ENCODE measurements around the gene MAML2.

The MAML2 gene

DNA sequence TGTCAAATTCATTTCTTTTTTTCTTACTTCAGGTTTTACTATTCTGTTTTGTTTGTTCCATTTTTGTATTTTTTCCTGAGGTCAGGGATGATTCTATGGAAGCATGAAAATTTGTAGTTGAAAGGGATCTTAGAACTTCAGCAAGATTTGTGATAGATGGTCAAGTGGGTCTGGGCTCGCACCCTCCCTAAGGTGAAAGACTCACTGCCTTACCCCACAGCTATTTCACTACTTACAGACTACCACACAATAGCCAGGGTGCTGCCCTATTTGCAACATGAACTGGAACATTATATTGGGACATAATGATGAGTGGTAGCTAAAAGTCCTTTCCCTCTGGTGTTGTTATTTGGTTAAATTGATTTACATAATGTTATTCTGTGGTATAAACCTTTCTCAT lies 62.6 kb downstream of the MAML2 start:
- H2AK5ac ChIP-seq (ENCODE audit: low read length, severe bottlenecking) = no peak overlapping the region
- H4K8ac ChIP-seq (ENCODE audit: low read length) = no peak overlapping the region
- H2BK120ac ChIP-seq (ENCODE audit: low read depth, low read length) = no peak overlapping the region
- no peak overlapping the region for H3K4me3 ChIP-seq (ENCODE audit: insufficient read depth in 1 of 2, low read depth in 1 of 2, low read length in 2 of 2)
- no peak overlapping the region for H2AFZ ChIP-seq (ENCODE audit: low read depth, low read length)
- no peaks in the 10 kb centered on the region for H3K9me3 ChIP-seq (ENCODE audit: control insufficient read depth, low read length)
- H3K27me3 ChIP-seq (ENCODE audit: control insufficient read depth in 1 of 2, insufficient read depth in 1 of 2, low read length in 2 of 2) = no peaks in the 10 kb centered on the region
- peaks cover 21% of the 10 kb centered on the region for H3K79me1 ChIP-seq (replicated peaks; ENCODE audit: low read length, poor library complexity, severe bottlenecking)
- H3K9ac ChIP-seq (ENCODE audit: low read length) = peak overlapping the region; percentile 7
- H4K91ac ChIP-seq (ENCODE audit: low read length) = no peak overlapping the region
- H3K4me1 ChIP-seq (ENCODE audit: control insufficient read depth, insufficient read depth, low read depth, low read length) = peaks cover 2% of the 10 kb centered on the region
- no peak overlapping the region for H2BK12ac ChIP-seq (ENCODE audit: low read length in 2 of 2)
- H3K4me2 ChIP-seq (ENCODE audit: low read length, poor library complexity, severe bottlenecking) = no peak overlapping the region
- H3K23ac ChIP-seq (ENCODE audit: low read length in 2 of 2) = no peak overlapping the region
- H3K36me3 ChIP-seq (ENCODE audit: control insufficient read depth in 1 of 2, insufficient read depth in 2 of 2, low read depth in 1 of 2, low read length in 2 of 2) = peaks cover 3 to 9% of the 10 kb centered on the region in 2 experiments
- H3K27ac ChIP-seq (ENCODE audit: low read length, poor library complexity, severe bottlenecking) = no peak overlapping the region
- H3K18ac ChIP-seq (ENCODE audit: low read depth in 1 of 2, low read length in 2 of 2) = no peak overlapping the region
- no peak overlapping the region for H3K4ac ChIP-seq (ENCODE audit: low read depth in 1 of 2, low read length in 2 of 2)
- no peak for DNase-seq
- H3K14ac ChIP-seq (ENCODE audit: low read length in 2 of 2) = no peak overlapping the region
- H2BK15ac ChIP-seq (ENCODE audit: low read depth, poor library complexity, severe bottlenecking) = no peak overlapping the region
- WGBS = no CpG with 5 or more reads among the region's 1 CpG
- H2BK5ac ChIP-seq (ENCODE audit: low read depth, low read length, poor library complexity, severe bottlenecking) = no peak overlapping the region

DNA sequence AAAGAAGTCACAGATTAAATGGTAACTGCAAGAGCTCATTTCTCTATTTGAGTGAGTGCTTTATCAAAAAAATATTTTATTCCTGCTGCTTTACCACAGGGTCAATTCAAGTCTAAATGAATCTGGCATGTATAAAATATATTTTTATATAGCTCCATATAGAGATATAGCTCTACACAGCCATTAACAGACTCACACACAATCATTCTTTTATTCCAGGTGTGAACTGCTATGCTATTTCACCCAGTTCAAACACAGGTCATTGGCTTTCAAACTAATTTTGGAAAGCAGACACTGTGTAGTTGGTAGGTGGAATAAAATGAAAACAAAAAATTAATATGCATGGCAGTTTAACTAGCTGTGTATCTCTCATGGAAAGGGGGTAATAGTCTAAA lies 63.1 kb downstream of the MAML2 start:
- peaks cover 20% of the 10 kb centered on the region for H3K79me1 ChIP-seq (replicated peaks; ENCODE audit: low read length, poor library complexity, severe bottlenecking)
- no peak overlapping the region for H2AFZ ChIP-seq (ENCODE audit: low read depth, low read length)
- H3K27ac ChIP-seq (ENCODE audit: low read length, poor library complexity, severe bottlenecking) = no peak overlapping the region
- no peak overlapping the region for H2BK15ac ChIP-seq (ENCODE audit: low read depth, poor library complexity, severe bottlenecking)
- H3K9ac ChIP-seq (ENCODE audit: low read length) = peak overlapping the region; percentile 7
- no peak overlapping the region for H3K14ac ChIP-seq (ENCODE audit: low read length in 2 of 2)
- no peak overlapping the region for H3K18ac ChIP-seq (ENCODE audit: low read depth in 1 of 2, low read length in 2 of 2)
- H3K4ac ChIP-seq (ENCODE audit: low read depth in 1 of 2, low read length in 2 of 2) = no peak overlapping the region
- H3K27me3 ChIP-seq (ENCODE audit: control insufficient read depth in 1 of 2, insufficient read depth in 1 of 2, low read length in 2 of 2) = no peaks in the 10 kb centered on the region
- H3K23ac ChIP-seq (ENCODE audit: low read length in 2 of 2) = no peak overlapping the region
- no peak overlapping the region for H4K8ac ChIP-seq (ENCODE audit: low read length)
- H3K36me3 ChIP-seq (ENCODE audit: control insufficient read depth in 1 of 2, insufficient read depth in 2 of 2, low read depth in 1 of 2, low read length in 2 of 2) = peaks cover 3 to 9% of the 10 kb centered on the region in 2 experiments
- peaks cover 2% of the 10 kb centered on the region for H3K4me1 ChIP-seq (ENCODE audit: control insufficient read depth, insufficient read depth, low read depth, low read length)
- H3K9me3 ChIP-seq (ENCODE audit: control insufficient read depth, low read length) = no peaks in the 10 kb centered on the region
- H2AK5ac ChIP-seq (ENCODE audit: low read length, severe bottlenecking) = no peak overlapping the region
- no peak overlapping the region for H2BK12ac ChIP-seq (ENCODE audit: low read length in 2 of 2)
- no peak overlapping the region for H2BK120ac ChIP-seq (ENCODE audit: low read depth, low read length)
- H4K91ac ChIP-seq (ENCODE audit: low read length) = no peak overlapping the region
- H3K4me2 ChIP-seq (ENCODE audit: low read length, poor library complexity, severe bottlenecking) = no peak overlapping the region
- no peak overlapping the region for H2BK5ac ChIP-seq (ENCODE audit: low read depth, low read length, poor library complexity, severe bottlenecking)
- H3K4me3 ChIP-seq (ENCODE audit: insufficient read depth in 1 of 2, low read depth in 1 of 2, low read length in 2 of 2) = no peak overlapping the region
- no peak for DNase-seq

DNA sequence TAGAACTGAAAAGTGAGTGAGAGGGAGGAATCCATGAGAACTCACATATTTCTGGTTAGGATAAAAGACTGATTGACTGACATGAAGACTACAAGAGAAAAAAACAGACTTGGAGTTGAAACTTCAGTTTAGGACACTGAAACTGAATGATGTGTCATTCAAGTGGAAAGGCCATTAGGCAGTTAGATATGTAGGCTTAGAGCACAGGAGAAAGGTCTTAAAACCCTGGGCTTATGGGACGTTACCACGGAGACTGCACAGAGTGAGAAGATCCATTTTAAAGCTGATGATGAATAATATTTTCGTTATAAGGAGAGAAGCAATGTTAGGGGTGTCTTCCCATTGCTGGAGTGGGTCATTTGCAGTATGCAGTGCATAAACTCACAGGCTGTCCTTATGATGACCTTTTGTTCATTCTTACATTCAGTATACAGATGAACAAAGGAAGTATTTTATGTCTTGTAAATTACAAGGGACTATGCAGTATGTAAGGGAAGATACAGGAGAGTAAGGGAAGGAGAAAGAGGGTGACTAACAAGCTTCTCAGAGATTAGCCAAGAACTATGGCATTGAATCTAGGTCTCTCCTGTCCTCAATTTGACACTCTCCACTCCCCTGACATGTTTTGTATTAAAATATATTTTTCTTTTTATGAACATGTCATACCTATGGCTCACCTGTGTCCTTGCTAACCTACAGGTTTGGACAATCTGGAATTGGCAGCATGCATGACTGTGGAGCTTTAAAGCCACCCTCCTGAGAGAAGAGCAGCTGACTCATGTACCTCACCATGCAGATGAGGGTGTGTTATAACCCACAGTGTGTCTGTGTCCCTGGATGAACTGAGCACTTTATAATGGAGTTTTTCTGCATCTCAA lies 63.7 kb downstream of the MAML2 start:
- peaks cover 19% of the 10 kb centered on the region for H3K79me1 ChIP-seq (replicated peaks; ENCODE audit: low read length, poor library complexity, severe bottlenecking)
- H3K23ac ChIP-seq (ENCODE audit: low read length in 2 of 2) = no peak overlapping the region
- no peak overlapping the region for H4K8ac ChIP-seq (ENCODE audit: low read length)
- H3K18ac ChIP-seq (ENCODE audit: low read depth in 1 of 2, low read length in 2 of 2) = peak overlapping the region in 1 of 2 experiments; percentile 78
- H2AK5ac ChIP-seq (ENCODE audit: low read length, severe bottlenecking) = no peak overlapping the region
- no peaks in the 10 kb centered on the region for H3K9me3 ChIP-seq (ENCODE audit: control insufficient read depth, low read length)
- no peak overlapping the region for H3K4me3 ChIP-seq (ENCODE audit: insufficient read depth in 1 of 2, low read depth in 1 of 2, low read length in 2 of 2)
- no peak overlapping the region for H2BK15ac ChIP-seq (ENCODE audit: low read depth, poor library complexity, severe bottlenecking)
- peak; percentile 74 for DNase-seq
- peaks cover 3 to 9% of the 10 kb centered on the region in 2 experiments for H3K36me3 ChIP-seq (ENCODE audit: control insufficient read depth in 1 of 2, insufficient read depth in 2 of 2, low read depth in 1 of 2, low read length in 2 of 2)
- no peak overlapping the region for H4K91ac ChIP-seq (ENCODE audit: low read length)
- no peaks in the 10 kb centered on the region for H3K27me3 ChIP-seq (ENCODE audit: control insufficient read depth in 1 of 2, insufficient read depth in 1 of 2, low read length in 2 of 2)
- H2BK5ac ChIP-seq (ENCODE audit: low read depth, low read length, poor library complexity, severe bottlenecking) = no peak overlapping the region
- no peak overlapping the region for H3K14ac ChIP-seq (ENCODE audit: low read length in 2 of 2)
- no peak overlapping the region for H3K4me2 ChIP-seq (ENCODE audit: low read length, poor library complexity, severe bottlenecking)
- 67% methylated on average over 3 of the region's 3 CpGs for WGBS
- no peak overlapping the region for H3K4ac ChIP-seq (ENCODE audit: low read depth in 1 of 2, low read length in 2 of 2)
- H2BK120ac ChIP-seq (ENCODE audit: low read depth, low read length) = no peak overlapping the region
- H2AFZ ChIP-seq (ENCODE audit: low read depth, low read length) = no peak overlapping the region
- no peak overlapping the region for H3K27ac ChIP-seq (ENCODE audit: low read length, poor library complexity, severe bottlenecking)
- H3K4me1 ChIP-seq (ENCODE audit: control insufficient read depth, insufficient read depth, low read depth, low read length) = peaks cover 2% of the 10 kb centered on the region
- peak overlapping the region; percentile 7 for H3K9ac ChIP-seq (ENCODE audit: low read length)
- H2BK12ac ChIP-seq (ENCODE audit: low read length in 2 of 2) = no peak overlapping the region

DNA sequence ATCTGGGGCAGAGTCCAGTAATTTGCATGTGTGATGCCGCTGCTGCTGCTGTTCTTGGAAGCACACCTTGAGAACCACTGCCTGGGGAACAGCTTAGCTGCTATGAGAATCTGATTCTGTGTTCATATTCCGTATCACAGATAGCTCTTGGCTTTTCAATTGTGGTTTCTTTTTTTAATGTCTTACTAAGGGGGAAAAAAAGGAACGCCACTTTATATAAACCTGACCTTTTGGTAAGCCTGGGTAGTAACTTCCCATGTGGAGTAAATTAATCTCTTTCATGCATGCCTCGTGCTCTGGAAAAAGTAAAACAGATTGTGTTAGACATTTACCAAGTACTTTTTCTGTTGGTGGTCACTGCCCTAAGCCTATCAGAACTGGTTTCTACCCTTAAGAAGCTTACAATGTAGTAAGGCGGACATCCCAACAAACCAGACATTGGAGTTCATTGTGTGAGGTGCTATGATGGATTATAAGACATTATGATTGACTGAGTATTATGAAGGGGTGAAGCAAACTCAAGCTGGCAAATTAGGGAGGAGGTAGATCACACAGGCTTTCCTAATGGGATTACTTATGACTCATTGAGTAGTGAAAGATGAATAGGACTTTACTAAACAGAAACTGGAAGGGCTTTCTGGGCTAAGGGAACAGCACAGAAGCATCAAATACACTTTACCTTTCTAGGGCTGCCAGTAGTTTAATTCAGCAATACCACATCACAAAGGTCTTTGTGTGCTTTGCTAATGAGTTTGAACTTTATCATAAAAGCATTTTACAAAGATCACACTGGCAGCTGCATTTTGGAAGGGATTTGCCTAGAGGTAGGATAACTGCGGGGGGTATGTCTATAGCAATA lies 64.7 kb downstream of the MAML2 start:
- H3K79me1 ChIP-seq (replicated peaks; ENCODE audit: low read length, poor library complexity, severe bottlenecking) = peaks cover 20% of the 10 kb centered on the region

More for the DNA sequence above, 64.7 kb downstream of the MAML2 start:
- no peak overlapping the region for H2AFZ ChIP-seq (ENCODE audit: low read depth, low read length)
- peak overlapping the region; percentile 11 to 66 for H3K18ac ChIP-seq (ENCODE audit: low read depth in 1 of 2, low read length in 2 of 2)
- H2BK120ac ChIP-seq (ENCODE audit: low read depth, low read length) = no peak overlapping the region
- no peak overlapping the region for H4K91ac ChIP-seq (ENCODE audit: low read length)
- H3K23ac ChIP-seq (ENCODE audit: low read length in 2 of 2) = no peak overlapping the region
- no peak overlapping the region for H3K14ac ChIP-seq (ENCODE audit: low read length in 2 of 2)
- no peak overlapping the region for H2BK15ac ChIP-seq (ENCODE audit: low read depth, poor library complexity, severe bottlenecking)
- H3K27ac ChIP-seq (ENCODE audit: low read length, poor library complexity, severe bottlenecking) = no peak overlapping the region
- no peaks in the 10 kb centered on the region for H3K9me3 ChIP-seq (ENCODE audit: control insufficient read depth, low read length)
- no peak overlapping the region for H3K4ac ChIP-seq (ENCODE audit: low read depth in 1 of 2, low read length in 2 of 2)
- no peak overlapping the region for H2AK5ac ChIP-seq (ENCODE audit: low read length, severe bottlenecking)
- peaks cover 2% of the 10 kb centered on the region for H3K4me1 ChIP-seq (ENCODE audit: control insufficient read depth, insufficient read depth, low read depth, low read length)
- H2BK5ac ChIP-seq (ENCODE audit: low read depth, low read length, poor library complexity, severe bottlenecking) = no peak overlapping the region
- no peak overlapping the region for H2BK12ac ChIP-seq (ENCODE audit: low read length in 2 of 2)
- H3K4me2 ChIP-seq (ENCODE audit: low read length, poor library complexity, severe bottlenecking) = no peak overlapping the region
- DNase-seq = peak; percentile 54
- no peaks in the 10 kb centered on the region for H3K27me3 ChIP-seq (ENCODE audit: control insufficient read depth in 1 of 2, insufficient read depth in 1 of 2, low read length in 2 of 2)
- no peak overlapping the region for H4K8ac ChIP-seq (ENCODE audit: low read length)
- H3K9ac ChIP-seq (ENCODE audit: low read length) = peak overlapping the region; percentile 41
- H3K36me3 ChIP-seq (ENCODE audit: control insufficient read depth in 1 of 2, insufficient read depth in 2 of 2, low read depth in 1 of 2, low read length in 2 of 2) = peaks cover 3 to 9% of the 10 kb centered on the region in 2 experiments
- no peak overlapping the region for H3K4me3 ChIP-seq (ENCODE audit: insufficient read depth in 1 of 2, low read depth in 1 of 2, low read length in 2 of 2)
- WGBS = 95% methylated on average over 6 of the region's 6 CpGs

Data from mesenchymal stem cell (in vitro differentiated cells and primary cell).